Measurements from ENCODE around the gene UQCR10. TPM values are rescaled to one million over a fixed set of nuclear protein-coding genes. Genes with fewer than 3 reads are reported as not detected.
A peak's percentile ranks its signal among the peaks of the same experiment; 100 is the strongest.

The UQCR10 gene
- total RNA-seq, 1 donor from 2014 or later, result 84.6 TPM

GRCh38 chr22:29780748-29781676, 13.8 kb downstream of the UQCR10 start:
- no peak for DNase-seq (ENCODE audit: low spot score)
- no peaks in the 10 kb centered on the region for H3K36me3 Mint-ChIP-seq (ENCODE audit: low read depth, unreplicated experiment)
- H3K4me3 Mint-ChIP-seq (ENCODE audit: unreplicated experiment), result no peak overlapping the region
- H3K4me1 Mint-ChIP-seq (ENCODE audit: unreplicated experiment), result peaks cover 17% of the 10 kb centered on the region
- H3K27me3 Mint-ChIP-seq (ENCODE audit: unreplicated experiment), result no peaks in the 10 kb centered on the region
- H3K9me3 Mint-ChIP-seq (ENCODE audit: unreplicated experiment), result no peaks in the 10 kb centered on the region
- no peak for TF ChIP-seq CTCF (IDR thresholded peaks at IDR 0.05; ENCODE audit: unreplicated experiment)
- peak overlapping the region; percentile 43 for H3K27ac Mint-ChIP-seq (ENCODE audit: unreplicated experiment)

GRCh38 chr22:29782061-29782845, 15.1 kb downstream of the UQCR10 start:
- H3K27ac Mint-ChIP-seq (ENCODE audit: unreplicated experiment), result no peak overlapping the region
- H3K9me3 Mint-ChIP-seq (ENCODE audit: unreplicated experiment), result no peaks in the 10 kb centered on the region
- peaks cover 4% of the 10 kb centered on the region for H3K36me3 Mint-ChIP-seq (ENCODE audit: low read depth, unreplicated experiment)
- TF ChIP-seq CTCF (IDR thresholded peaks at IDR 0.05; ENCODE audit: unreplicated experiment), result no peak
- H3K4me3 Mint-ChIP-seq (ENCODE audit: unreplicated experiment), result no peak overlapping the region
- DNase-seq (ENCODE audit: low spot score), result no peak
- no peaks in the 10 kb centered on the region for H3K27me3 Mint-ChIP-seq (ENCODE audit: unreplicated experiment)
- H3K4me1 Mint-ChIP-seq (ENCODE audit: unreplicated experiment), result peaks cover 17% of the 10 kb centered on the region

GRCh38 chr22:29784451-29785361, 17.5 kb downstream of the UQCR10 start:
- H3K9me3 Mint-ChIP-seq (ENCODE audit: unreplicated experiment), result no peaks in the 10 kb centered on the region
- H3K4me1 Mint-ChIP-seq (ENCODE audit: unreplicated experiment), result peaks cover 26% of the 10 kb centered on the region
- H3K27me3 Mint-ChIP-seq (ENCODE audit: unreplicated experiment), result peaks cover under 1% of the 10 kb centered on the region
- H3K27ac Mint-ChIP-seq (ENCODE audit: unreplicated experiment), result peak overlapping the region; percentile 2
- H3K36me3 Mint-ChIP-seq (ENCODE audit: low read depth, unreplicated experiment), result peaks cover 17% of the 10 kb centered on the region
- DNase-seq (ENCODE audit: low spot score), result no peak
- no peak overlapping the region for H3K4me3 Mint-ChIP-seq (ENCODE audit: unreplicated experiment)
- TF ChIP-seq CTCF (IDR thresholded peaks at IDR 0.05; ENCODE audit: unreplicated experiment), result no peak

GRCh38 chr22:29786031-29786430, 18.9 kb downstream of the UQCR10 start:
- peaks cover 2% of the 10 kb centered on the region for H3K27me3 Mint-ChIP-seq (ENCODE audit: unreplicated experiment)
- H3K36me3 Mint-ChIP-seq (ENCODE audit: low read depth, unreplicated experiment), result peaks cover 27% of the 10 kb centered on the region
- no peak overlapping the region for H3K4me3 Mint-ChIP-seq (ENCODE audit: unreplicated experiment)
- peaks cover 19% of the 10 kb centered on the region for H3K4me1 Mint-ChIP-seq (ENCODE audit: unreplicated experiment)
- H3K9me3 Mint-ChIP-seq (ENCODE audit: unreplicated experiment), result no peaks in the 10 kb centered on the region
- no peak for DNase-seq (ENCODE audit: low spot score)
- no peak for TF ChIP-seq CTCF (IDR thresholded peaks at IDR 0.05; ENCODE audit: unreplicated experiment)
- no peak overlapping the region for H3K27ac Mint-ChIP-seq (ENCODE audit: unreplicated experiment)
